Measurements from ENCODE around the gene PIP4K2A. TPM values are rescaled to one million over a fixed set of nuclear protein-coding genes. Genes with fewer than 3 reads are reported as not detected.

Gene PIP4K2A
- total RNA-seq, 3 donors from 2014 or later, result 15.1 to 36.6 (median 33.1) TPM

GRCh38 chr10:22670788-22671187 is 43.6 kb downstream of the PIP4K2A start:
- TF ChIP-seq CTCF (IDR thresholded peaks at IDR 0.05) (no peak), POLR2AphosphoS5 (IDR thresholded peaks at IDR 0.05) (no peak), POLR2A (IDR thresholded peaks at IDR 0.05) (no peak)
- no peaks in the 10 kb centered on the region for H3K36me3 ChIP-seq
- intact Hi-C loops (cut with DNase I; ENCODE audit: low total_unique reads), result no loop called here
- no peak for DNase-seq (ENCODE audit: low spot score in 2 of 2)
- H3K27ac ChIP-seq, result no peak overlapping the region
- no peak overlapping the region for H3K4me3 ChIP-seq
- H3K27me3 ChIP-seq, result no peaks in the 10 kb centered on the region
- no peaks in the 10 kb centered on the region for H3K4me1 ChIP-seq
- no peaks in the 10 kb centered on the region for H3K9me3 ChIP-seq

DNA sequence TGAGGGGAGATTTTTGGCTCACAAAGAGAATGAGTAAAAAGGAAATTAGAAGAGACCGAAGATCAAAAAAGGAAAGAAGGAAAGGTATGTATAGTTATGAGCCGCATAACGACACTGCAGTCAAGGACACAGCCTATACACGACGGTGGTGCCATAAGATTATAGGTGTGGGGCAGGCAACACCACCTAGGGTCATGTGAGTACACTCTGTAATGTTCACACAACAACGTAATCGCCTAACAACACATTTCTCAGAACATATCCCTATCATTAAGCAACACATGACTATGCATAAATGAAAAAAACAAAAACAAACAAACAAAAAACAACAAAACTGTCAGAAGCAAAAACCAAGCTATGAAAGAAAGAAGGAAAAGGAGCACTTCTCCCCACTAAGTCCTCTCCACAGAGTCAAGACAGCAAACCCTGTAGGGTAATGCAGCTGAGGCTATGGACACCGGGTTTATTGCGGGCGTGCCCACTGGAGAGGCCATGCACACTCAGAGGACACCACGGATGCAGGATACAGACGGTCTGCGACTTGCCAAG is 45.1 kb downstream of the PIP4K2A start:
- no peaks in the 10 kb centered on the region for H3K36me3 ChIP-seq
- H3K4me3 ChIP-seq, result no peak overlapping the region
- no peaks in the 10 kb centered on the region for H3K27me3 ChIP-seq
- no peaks in the 10 kb centered on the region for H3K4me1 ChIP-seq
- intact Hi-C loops (cut with DNase I; ENCODE audit: low total_unique reads), result no loop called here
- TF ChIP-seq CTCF (IDR thresholded peaks at IDR 0.05) (no peak), POLR2A (IDR thresholded peaks at IDR 0.05) (no peak), POLR2AphosphoS5 (IDR thresholded peaks at IDR 0.05) (no peak)
- no peak for DNase-seq (ENCODE audit: low spot score in 2 of 2)
- no peak overlapping the region for H3K27ac ChIP-seq
- H3K9me3 ChIP-seq, result no peaks in the 10 kb centered on the region

- Histone ChIP-seq H3K27ac (no peak overlapping the region), H3K27me3 (no peaks in the 10 kb centered on the region), H3K4me1 (no peaks in the 10 kb centered on the region), H3K36me3 (no peaks in the 10 kb centered on the region), H3K4me3 (no peak overlapping the region), H3K9me3 (no peaks in the 10 kb centered on the region)
- intact Hi-C loops (cut with DNase I; ENCODE audit: low total_unique reads), result no loop called here
- DNase-seq (ENCODE audit: low spot score in 2 of 2), result no peak
- TF ChIP-seq CTCF (IDR thresholded peaks at IDR 0.05) (no peak), POLR2AphosphoS5 (IDR thresholded peaks at IDR 0.05) (no peak), POLR2A (IDR thresholded peaks at IDR 0.05) (no peak)
These were observed 47.3 kb downstream of the PIP4K2A start for GRCh38 chr10:22667093-22667480.

DNA sequence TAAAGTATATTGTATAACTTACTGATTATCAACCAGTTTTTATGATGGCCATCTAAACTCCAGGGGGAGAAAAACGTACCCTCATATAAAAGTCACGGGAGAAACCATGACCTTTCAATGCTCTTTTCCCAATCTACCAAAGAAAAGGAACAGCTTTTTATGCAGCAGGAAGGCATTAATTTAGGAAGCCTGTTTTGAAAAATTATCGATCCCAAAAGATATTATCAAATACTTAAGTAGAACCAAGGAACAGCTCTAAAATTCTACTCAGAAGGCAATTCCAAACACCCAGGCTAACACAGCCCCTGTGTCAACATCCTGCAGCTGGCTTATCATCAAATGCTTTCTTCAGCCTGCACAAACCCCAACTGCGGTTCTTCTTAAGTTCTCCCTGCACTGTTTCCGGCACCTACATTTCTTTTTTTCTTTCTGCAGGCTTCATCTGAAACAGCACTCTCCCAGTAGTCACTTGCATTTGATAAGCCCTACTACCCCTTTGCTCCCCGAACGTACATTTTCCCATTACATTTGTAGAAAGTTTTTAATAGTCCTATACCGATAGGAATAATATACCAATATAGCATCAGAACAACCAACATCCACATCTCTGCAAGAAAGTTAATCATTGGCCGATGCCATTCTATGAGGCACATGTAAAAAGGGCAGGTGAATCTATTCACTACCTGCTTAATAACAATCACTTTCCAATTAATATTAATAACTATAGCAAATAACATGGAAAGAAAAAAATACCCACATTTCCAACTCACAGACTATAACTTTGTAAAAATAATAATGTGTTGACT is 47.9 kb downstream of the PIP4K2A start:
- DNase-seq (ENCODE audit: low spot score in 2 of 2), result no peak
- Histone ChIP-seq H3K9me3 (no peaks in the 10 kb centered on the region), H3K27ac (no peak overlapping the region), H3K4me3 (no peak overlapping the region), H3K36me3 (no peaks in the 10 kb centered on the region), H3K27me3 (no peaks in the 10 kb centered on the region), H3K4me1 (no peaks in the 10 kb centered on the region)
- no peak for TF ChIP-seq POLR2AphosphoS5 (IDR thresholded peaks at IDR 0.05)
- no peak for TF ChIP-seq POLR2A (IDR thresholded peaks at IDR 0.05)
- TF ChIP-seq CTCF (IDR thresholded peaks at IDR 0.05), result no peak
- intact Hi-C loops (cut with DNase I; ENCODE audit: low total_unique reads), result no loop called here

- no peaks in the 10 kb centered on the region for H3K27me3 ChIP-seq
- H3K4me3 ChIP-seq, result no peak overlapping the region
- no peaks in the 10 kb centered on the region for H3K9me3 ChIP-seq
- no peaks in the 10 kb centered on the region for H3K36me3 ChIP-seq
- H3K27ac ChIP-seq, result no peak overlapping the region
- TF ChIP-seq POLR2A (IDR thresholded peaks at IDR 0.05) (no peak), CTCF (IDR thresholded peaks at IDR 0.05) (no peak), POLR2AphosphoS5 (IDR thresholded peaks at IDR 0.05) (no peak)
- intact Hi-C loops (cut with DNase I; ENCODE audit: low total_unique reads), result no loop called here
- no peaks in the 10 kb centered on the region for H3K4me1 ChIP-seq
- DNase-seq (ENCODE audit: low spot score in 2 of 2), result no peak
These were observed 49.0 kb downstream of the PIP4K2A start for GRCh38 chr10:22665329-22665728.

Measured in breast epithelium (tissue), 4 donors.